AG09319 (cell line): Measurements from ENCODE around the gene GPI.

Source experiments
- DNase-seq: peaks from one replicate; pipeline ENCODE4 v3.0.0-alpha.2; 2010; ENCODE audit warnings: low read depth; ENCODE audit errors: extremely low read depth
- CTCF ChIP-seq: IDR thresholded peaks from 2 replicates; pipeline ENCODE4 v1.5.1; 2011; ENCODE audit warnings: low read depth, mild to moderate bottlenecking, inconsistent platforms, low read length, moderate library complexity

Gene GPI

GRCh38 chr19:34321735-34322134 is 43.3 kb upstream of the GPI start:
- TF ChIP-seq CTCF: no peak
- DNase-seq: no peak

GRCh38 chr19:34323433-34324204 is 41.4 kb upstream of the GPI start:
- no peak for DNase-seq
- no peak for TF ChIP-seq CTCF

GRCh38 chr19:34324320-34324719 is 40.7 kb upstream of the GPI start:
- no peak for TF ChIP-seq CTCF
- DNase-seq: no peak

- TF ChIP-seq CTCF: no peak
- no peak for DNase-seq
Measured at GRCh38 chr19:34325181-34325580, 39.8 kb upstream of the GPI start.

- no peak for DNase-seq
- TF ChIP-seq CTCF: no peak
Measured at GRCh38 chr19:34325981-34326787, 38.8 kb upstream of the GPI start.

GRCh38 chr19:34327851-34328250 is 37.1 kb upstream of the GPI start:
- no peak for DNase-seq
- TF ChIP-seq CTCF: no peak

GRCh38 chr19:34328982-34329381 is 36.0 kb upstream of the GPI start:
- no peak for DNase-seq
- no peak for TF ChIP-seq CTCF
